ENCODE data around the gene SULT1E1.
"Not testable (repeated sequence)": the region's sequence is repeated elsewhere in the genome, so short reads cannot be mapped to it uniquely, and the experiment has no call there.

Gene SULT1E1

GRCh38 chr4:69838977-69839376 lies 21.0 kb downstream of the SULT1E1 start:
- no peak for DNase-seq

GRCh38 chr4:69836287-69836686 lies 23.7 kb downstream of the SULT1E1 start:
- no peak for DNase-seq

- no peak for DNase-seq
Measured at GRCh38 chr4:69835766-69836165, 24.2 kb downstream of the SULT1E1 start.

- no peak for DNase-seq
Measured at GRCh38 chr4:69833251-69833650, 26.7 kb downstream of the SULT1E1 start.

- no peak for DNase-seq
Measured at GRCh38 chr4:69832326-69833030, 27.5 kb downstream of the SULT1E1 start.

- DNase-seq, result no peak
Measured at GRCh38 chr4:69831646-69832325, 28.2 kb downstream of the SULT1E1 start.

GRCh38 chr4:69831270-69831627 lies 28.7 kb downstream of the SULT1E1 start:
- DNase-seq, result no peak

GRCh38 chr4:69830560-69831269 lies 29.2 kb downstream of the SULT1E1 start:
- peak; percentile 62 for DNase-seq

GRCh38 chr4:69830192-69830559 lies 29.8 kb downstream of the SULT1E1 start:
- DNase-seq, result no peak

- no peak for DNase-seq
Measured at GRCh38 chr4:69829678-69830077, 30.3 kb downstream of the SULT1E1 start.

- no peak for DNase-seq
Measured at GRCh38 chr4:69828828-69829227, 31.1 kb downstream of the SULT1E1 start.

- DNase-seq, result not testable (repeated sequence)
Measured at GRCh38 chr4:69825056-69825455, 34.9 kb downstream of the SULT1E1 start.

GRCh38 chr4:69823481-69824186 lies 36.3 kb downstream of the SULT1E1 start:
- DNase-seq, result peak; percentile 54

- DNase-seq, result no peak
Measured at GRCh38 chr4:69823048-69823447, 36.9 kb downstream of the SULT1E1 start.

- DNase-seq, result no peak
Measured at GRCh38 chr4:69822198-69822597, 37.7 kb downstream of the SULT1E1 start.

- no peak for DNase-seq
Measured at GRCh38 chr4:69818060-69818639, 41.8 kb downstream of the SULT1E1 start.

- DNase-seq, result no peak
Measured at GRCh38 chr4:69816236-69816635, 43.7 kb downstream of the SULT1E1 start.

GRCh38 chr4:69813628-69814027 lies 46.3 kb downstream of the SULT1E1 start:
- no peak for DNase-seq

- DNase-seq, result no peak
Measured at GRCh38 chr4:69811166-69811565, 48.8 kb downstream of the SULT1E1 start.

- DNase-seq, result no peak
Measured at GRCh38 chr4:69800599-69800998, 59.3 kb downstream of the SULT1E1 start.

- no peak for DNase-seq
Measured at GRCh38 chr4:69799337-69799736, 60.6 kb downstream of the SULT1E1 start.

GRCh38 chr4:69793732-69794131 lies 66.2 kb downstream of the SULT1E1 start:
- no peak for DNase-seq

Data from NCI-H748 treated with DMSO at 0.1 percent for 48 hours (cell line).